TTC549 (cell line): ENCODE data around the gene ZSWIM9.

Experiments
- FAIRE-seq: peaks from 2 replicates; lab custom pipeline; 2012; peaks lifted over from hg19 to GRCh38; lab: Jason Lieb, UNC

ZSWIM9 gene

DNA sequence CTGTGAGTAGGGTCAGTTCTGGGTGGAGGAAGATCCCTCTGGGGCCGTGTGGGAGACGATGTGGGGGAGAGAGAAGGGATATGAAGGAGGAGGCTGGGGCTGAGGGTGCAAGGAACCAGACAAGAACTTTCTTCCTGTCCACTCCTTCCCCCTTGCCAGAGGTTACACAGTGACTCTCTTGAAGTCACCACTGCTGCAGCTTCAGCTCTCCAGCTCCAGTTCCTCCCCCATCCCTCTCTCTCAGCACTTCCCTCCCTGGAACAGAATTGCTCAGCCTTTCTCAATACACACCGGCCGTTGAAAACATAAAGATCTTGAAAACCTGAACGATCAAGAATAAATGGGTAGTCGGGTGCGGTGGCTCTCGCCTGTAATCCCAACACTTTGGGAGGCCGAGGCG lies 5.1 kb downstream of the ZSWIM9 start:
- no peak for FAIRE-seq

DNA sequence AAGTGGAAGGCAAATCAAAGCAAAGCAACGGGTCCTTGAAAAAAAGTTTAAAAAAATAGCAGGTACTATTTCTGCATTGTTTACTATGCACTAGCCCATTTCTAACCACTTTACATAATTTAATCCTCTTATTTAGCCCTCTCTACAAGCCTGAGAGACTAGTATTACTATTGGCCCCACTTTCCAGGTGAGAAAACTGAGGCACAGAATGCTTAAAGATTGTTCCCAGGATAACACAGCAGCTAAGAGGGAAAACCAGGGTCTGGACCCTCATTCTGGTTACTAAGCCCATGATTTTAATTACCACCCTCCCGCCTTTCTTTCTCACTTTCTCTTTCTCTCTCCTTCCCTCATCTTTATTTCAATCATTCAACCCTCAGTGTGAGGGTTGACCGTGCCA lies 5.7 kb downstream of the ZSWIM9 start:
- no peak for FAIRE-seq

DNA sequence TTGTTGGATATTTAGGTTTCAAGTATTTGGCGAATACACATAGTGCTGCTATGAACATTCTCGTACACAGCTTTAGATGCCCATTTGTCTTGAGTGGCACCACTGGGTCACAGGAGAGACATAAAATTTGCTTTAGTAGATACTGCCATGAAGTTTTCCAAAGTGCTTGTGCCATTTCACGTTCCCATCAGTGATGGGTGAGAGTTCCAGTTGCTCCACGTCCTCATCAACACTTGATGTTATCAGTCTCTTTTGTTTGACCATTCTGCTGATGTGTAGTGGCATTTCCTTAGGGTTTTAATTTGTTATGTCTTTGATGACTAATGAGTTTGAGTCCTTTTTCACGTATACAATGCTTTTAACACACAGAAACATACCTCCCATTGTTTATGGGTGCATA lies 11.0 kb downstream of the ZSWIM9 start:
- FAIRE-seq: no peak

DNA sequence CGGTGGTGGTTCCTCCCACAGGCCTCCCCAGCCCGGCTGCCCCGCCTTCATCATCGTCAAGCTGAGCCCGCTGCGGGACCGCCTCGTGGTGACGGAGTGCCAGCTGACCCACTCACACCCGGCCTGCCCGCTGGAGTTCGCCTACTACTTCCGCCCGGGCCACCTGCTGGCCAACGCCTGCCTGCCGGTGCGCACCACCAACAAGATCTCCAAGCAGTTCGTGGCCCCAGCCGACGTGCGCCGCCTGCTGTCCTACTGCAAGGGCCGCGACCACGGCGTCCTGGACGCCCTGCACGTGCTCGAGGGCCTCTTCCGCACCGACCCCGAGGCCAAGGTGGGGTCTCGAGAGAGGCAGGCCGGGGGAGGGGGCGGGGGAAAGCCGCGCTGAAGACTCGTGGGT lies 12.0 kb downstream of the ZSWIM9 start:
- no peak for FAIRE-seq

DNA sequence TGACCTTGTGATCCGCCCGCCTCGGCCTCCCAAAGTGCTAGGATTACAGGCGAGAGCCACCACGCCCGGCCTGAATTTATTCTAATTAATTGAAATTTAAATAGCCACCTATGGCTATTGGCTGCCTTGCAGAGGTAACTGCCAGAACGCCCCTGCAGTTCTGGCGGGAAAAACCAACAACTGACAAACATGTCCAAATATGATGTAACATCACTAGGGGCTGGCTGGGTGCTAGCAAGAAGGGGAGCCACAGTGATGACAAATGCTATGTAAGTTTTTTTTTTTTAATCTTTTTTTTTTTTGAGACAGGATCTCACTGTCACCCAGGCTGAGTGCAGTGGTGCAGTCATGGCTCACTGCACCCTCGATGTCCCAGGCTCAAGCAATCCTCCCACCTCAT lies 12.9 kb downstream of the ZSWIM9 start:
- no peak for FAIRE-seq

DNA sequence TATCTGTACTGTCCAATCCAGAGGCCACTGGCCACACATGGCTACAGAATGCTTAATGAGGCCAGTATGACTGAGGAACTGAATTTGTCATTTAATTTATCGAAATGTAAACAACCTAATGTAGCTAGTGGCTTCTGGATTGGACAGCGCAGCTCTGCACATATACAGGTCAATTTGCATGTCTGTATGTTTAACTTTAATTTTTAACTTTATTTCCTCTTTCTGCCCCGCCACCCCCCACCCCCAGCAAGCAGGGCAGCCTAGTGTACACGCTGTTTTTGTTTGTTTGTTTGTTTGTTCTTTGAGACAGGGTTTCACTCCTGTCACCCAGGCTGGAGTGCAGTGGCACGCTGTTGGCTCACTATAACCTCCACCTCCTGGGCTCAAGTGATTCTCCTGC lies 15.5 kb downstream of the ZSWIM9 start:
- no peak for FAIRE-seq

DNA sequence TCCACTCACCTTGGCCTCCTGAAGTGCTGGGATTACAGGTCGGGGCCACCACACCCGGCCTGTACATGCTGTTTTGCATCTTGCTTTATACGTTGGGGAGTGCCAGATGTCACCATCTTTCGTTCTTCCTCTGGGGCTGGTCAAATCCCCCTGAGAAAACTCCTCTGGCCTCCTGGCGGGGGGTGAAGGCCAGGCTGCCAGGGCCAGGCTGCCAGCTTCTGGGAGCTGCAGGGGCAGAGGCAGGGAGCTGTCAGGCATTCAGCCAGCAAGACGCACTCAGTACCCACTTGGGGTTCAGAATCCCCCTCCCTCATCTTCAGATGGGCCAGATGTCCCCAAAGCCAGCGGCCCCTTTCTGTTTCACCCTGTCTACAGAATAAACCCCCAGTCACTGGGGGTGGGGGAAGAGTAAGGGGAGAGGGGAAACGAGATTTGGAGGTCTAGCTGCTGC lies 16.1 kb downstream of the ZSWIM9 start:
- no peak for FAIRE-seq

DNA sequence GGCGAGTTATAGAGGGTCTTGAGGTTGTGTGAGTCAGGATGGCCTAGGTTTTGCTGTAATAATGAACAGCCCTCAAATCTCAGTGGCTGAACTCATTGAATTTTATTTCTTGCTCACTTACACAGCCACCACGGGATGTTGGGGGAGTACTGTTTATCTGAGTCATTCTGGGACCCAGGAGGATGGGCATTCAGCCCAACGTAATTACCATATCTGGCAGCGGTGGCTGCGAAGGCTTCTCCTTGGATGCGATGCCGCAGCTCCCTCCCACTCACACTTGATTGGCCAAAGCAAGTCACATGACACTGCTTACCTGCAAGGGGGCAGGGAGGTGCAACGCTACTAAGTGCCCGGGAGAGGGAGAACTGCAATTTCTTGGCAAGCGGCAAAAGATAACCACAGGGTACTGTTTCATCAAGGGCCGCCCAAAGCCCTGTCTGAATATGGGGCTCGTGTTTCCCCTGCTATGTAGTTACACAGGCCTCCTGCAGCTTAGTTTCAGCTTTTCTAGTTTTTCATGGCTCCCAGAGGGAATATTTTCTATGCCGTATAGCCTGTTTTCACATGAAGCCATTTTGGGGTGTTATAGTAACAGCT lies 19.9 kb downstream of the ZSWIM9 start:
- no peak for FAIRE-seq

DNA sequence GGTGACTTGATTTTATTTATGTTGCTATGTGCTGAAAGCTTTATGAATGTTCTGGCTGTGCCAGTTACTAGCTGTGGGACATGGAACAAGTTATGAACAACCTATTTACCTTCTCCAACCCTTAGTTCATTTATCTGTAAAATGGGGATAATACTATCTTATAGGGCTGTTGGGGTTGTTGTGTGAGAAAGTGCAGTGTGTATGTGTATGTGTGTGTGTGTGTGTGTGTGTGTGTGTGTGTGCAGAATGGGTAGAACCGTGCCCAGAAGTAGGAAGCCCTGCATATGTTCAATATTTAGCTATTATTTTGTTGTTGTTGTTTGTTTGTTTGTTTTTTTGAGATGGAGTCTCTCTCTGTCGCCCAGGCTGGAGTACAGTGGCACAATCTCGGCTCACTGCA lies 20.4 kb downstream of the ZSWIM9 start:
- no peak for FAIRE-seq

DNA sequence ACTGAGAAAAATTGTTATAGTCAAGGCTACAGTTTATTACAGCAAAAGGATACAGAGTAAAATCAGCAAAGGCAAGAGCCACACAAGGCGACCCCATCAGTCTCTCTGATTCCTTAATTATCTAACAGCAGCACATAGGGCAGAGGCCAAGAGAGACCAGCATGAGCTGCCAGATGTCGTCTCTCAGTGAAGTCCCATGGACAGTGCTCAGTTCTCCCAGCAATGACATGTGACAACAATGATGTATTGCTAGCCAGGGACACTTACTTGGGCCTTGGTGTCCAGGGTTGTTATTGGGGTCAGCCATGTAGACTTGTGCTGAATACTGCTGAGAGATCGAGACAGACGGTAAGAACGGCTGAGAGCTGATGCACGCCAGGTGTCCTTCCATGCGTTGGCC lies 22.3 kb downstream of the ZSWIM9 start:
- no peak for FAIRE-seq

DNA sequence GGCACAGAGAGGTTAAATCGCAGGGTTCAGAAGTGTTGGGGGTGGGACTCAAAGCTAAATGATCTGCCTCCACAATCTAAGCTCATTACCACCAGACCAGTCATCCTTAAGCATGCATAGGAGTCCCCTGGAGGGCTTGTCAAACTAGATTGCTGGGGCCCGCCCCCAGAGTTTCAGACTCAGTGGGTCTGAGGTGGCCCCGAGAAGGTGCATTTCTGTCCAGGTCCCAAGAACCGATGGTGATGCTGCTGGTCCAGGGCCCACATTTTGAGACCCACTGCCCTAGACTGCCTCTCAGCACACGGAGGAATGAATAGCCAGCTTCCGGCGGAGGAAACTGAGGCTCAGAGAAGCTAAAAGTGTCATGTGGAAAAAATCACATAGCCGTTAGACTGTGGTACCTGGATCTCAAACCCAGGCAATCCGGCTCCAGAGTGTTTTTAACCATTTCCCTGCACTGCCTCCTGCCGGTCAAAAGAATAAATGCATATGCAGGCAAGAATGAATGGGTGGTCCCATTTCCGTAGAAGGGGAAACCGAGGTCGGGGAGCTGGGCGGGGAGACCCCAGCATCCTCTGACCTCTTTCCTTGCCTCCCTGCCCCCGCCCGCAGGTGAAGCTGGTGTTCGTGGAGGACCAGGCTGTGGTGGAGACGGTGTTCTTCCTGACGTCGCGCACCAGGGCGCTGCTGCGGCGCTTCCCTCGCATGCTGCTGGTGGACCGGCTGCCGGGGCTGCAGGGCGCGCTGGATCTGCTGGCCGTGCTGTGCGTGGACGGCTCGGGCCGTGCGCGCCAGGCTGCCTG lies 23.8 kb downstream of the ZSWIM9 start:
- no peak for FAIRE-seq

DNA sequence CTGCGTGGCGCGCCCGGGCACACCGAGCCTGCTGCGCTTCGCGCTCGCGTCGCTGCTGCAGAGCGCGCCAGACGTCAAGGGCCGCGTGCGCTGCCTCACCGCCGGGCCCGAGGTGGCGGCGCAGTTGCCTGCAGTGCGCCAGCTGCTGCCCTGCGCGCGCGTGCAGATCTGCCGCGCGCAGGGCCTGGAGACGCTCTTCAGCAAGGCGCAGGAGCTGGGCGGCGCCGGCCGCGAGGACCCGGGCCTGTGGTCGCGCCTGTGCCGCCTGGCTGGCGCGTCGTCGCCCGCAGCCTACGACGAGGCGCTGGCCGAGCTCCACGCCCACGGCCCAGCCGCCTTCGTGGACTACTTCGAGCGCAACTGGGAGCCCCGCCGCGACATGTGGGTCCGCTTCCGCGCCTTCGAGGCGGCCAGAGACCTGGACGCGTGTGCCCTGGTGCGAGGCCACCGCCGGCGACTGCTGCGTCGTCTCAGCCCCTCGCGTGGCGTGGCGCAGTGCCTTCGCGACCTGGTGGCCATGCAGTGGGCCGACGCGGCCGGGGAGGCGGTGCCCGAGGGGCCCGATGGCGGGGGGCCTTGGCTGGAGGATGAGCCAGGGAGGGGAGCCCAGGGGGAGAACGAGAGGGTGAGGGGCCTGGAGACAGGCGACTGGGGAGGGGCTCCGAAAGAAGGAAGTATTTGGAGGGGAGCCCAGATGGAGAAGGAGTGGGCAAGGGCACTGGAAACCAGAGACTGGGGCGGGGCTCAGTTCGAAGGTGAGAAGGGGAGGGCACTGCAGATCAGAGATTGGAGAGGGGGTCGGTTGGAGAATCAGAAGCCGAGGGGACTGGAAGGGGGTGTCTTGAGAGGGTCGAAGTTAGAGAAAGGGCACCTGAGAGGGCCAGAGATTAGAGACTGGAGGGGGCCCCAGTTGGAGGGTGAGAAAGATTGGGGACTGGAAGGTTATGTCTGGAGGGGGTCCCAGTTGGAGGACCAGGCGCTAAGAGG lies 24.7 kb downstream of the ZSWIM9 start:
- no peak for FAIRE-seq

DNA sequence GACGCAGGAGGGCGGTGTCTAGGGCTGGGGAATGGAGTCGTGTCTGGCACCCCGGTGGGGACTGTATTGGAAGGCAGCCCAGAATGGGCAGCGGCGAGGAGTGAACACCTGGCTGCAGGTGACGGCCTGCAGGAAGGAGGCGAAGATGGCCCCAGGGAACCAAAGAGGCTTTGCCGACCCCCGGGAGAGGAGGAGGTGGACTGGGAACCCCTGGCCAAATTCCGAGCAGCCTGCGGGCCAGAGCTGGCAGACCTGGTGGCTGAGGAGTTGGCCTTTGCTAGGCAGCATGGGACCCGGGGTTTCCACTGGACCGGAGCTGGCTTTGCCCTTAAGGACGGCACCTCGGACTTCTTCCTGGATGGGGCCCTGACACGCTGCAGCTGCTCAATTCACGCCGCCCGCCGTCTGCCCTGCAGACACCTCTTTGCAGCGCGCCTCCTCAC lies 25.9 kb downstream of the ZSWIM9 start:
- no peak for FAIRE-seq

DNA sequence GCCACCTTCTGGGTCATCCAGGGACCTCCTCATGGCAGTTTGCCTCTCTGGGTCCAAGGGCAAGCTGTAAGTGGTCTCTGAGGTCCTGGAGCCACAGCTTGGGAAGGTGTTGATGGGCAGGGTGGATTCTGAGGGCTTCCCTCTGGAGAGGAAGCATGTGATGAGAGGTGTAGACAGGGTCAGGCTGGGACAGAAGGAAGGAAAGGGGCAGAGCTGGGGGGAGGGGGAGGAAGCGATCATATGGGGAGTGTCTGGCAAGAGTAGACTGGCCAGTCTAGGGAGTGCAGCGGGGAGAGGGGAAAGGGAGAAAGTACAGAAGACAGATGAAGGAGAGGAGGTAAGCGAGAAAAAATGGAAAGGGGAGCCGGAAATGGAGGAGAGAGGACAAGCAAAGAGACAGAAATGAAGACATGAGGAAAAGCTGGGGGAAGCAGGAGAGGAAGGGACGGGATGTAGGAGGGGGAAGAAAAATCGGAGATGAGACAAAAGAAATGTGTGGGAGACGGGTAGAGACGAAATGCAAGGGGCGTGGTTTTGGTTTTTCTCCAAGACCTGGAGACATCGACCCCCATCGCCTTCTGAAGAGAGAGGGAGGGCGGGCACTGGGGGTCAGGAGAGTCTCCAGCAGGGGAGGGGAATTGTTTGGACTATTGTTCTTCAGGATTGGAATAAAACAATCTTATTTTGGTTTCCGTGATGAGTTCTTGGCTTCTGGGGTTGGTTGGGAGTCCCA lies 26.6 kb downstream of the ZSWIM9 start:
- no peak for FAIRE-seq

DNA sequence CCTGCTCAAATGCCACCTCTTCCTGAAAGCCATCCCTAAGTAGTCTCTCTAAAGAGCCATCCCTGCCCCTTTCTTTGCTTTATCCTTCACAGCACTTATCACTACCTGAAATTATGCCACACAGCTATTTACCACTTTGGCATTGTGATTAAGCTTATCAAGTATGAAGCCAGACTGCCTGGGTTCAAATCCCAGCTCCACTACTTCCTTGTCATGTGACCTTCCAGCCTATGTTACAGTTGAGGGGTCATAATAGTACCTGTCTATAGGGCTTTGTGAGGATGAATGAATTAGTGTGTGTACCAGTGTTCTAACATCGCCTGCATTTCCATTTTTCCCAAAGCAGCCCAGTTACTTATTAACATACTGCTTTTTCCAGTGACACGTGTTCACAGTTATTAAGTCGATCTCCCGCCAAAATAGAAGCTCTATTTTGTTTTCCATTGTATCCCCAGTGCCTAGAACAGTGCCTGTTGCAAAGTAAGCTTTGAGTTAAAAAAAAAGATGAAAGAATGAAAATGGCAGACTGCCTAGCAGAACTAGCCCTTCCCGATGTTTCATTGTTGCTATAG lies 32.8 kb downstream of the ZSWIM9 start:
- no peak for FAIRE-seq

DNA sequence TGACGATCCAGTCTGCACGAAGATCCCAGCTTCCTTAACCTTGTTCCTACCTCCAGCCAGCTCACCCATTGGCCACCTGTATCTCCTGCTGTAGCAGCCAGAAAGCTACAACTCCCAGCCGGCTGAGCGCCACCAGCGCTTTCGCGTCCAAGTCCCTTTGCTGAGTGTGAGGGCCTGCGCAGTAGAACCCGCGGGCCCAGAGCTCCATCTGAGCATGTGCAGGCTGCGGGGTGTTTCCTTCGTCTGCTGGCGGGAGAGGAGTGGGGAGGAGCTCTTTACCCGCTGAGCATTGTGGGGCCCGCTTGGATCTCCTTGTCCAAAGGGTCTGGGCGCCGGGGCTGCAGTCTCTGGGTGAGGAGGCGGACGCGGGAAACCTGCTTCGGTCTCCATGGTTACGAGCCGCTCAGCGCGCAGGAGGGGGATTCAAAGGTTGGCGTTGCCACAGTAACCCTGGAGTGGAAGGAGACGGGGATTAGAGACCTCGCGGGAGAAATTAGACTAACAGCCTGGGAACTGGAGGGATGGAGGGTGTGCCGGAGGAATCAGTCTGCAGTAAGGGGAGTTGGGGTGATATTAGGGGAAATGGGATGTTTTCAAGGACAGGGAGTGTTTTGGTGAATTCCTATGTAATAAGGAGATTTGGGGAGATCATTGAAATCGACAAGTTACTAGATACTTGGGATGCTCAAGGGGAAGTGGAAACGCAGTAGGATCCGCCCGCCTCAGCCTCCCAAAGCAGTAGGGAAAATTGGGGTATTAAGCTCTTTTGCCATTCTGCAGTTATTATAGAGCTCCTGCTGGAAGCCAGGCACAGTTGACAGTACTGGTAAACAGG lies 33.5 kb downstream of the ZSWIM9 start:
- FAIRE-seq: peak; percentile 95

DNA sequence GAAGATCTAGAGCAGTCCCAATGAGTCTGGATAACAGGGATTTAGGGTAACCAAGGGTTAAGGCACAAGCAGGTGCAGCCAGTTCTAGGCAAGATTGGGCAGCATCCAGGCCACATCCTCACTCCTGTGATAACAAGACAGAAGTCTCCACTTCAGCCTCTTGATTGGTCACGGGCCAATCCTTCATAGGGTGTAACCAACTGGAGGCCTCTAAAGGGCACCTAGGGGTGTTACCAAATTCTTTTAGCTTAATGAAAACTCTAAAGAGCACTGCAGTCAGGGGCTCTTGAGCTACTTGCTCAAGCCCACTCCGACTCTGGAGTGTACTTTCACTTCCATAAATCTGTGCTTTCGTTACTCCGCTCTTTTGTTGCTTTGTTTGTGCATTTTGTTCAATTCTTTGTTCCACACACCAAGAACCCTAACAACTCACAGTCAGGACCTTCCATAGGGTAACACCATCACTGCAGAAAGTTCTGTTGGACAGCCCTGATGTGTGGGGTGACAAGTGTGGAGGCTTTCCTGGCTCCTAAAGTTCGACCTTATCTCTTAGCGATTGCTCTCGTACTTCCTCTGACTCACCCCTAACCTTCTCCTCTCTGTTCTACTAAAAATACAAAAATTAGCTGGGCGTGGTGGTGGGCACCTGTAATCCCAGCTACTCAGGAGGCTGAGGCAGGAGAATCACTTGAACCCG lies 36.1 kb downstream of the ZSWIM9 start:
- FAIRE-seq: no peak

DNA sequence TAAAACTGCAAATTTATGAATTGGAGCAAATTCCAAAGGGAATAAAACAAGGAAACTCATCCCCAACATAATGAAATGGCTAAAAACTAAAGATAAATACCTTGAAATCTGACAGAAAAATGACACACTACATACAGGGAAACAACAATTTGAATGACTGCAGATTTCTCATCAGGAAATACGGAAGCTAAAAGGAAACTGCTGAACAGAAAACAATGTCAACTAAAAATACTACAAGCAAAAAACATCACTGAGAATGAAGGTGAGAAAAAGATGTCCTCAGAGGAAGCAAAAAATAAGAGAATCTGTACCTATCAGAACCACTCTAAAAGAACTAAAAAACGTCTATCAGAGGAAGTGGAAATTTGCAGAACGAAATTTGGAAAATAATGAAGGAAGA lies 39.5 kb downstream of the ZSWIM9 start:
- FAIRE-seq: no peak

DNA sequence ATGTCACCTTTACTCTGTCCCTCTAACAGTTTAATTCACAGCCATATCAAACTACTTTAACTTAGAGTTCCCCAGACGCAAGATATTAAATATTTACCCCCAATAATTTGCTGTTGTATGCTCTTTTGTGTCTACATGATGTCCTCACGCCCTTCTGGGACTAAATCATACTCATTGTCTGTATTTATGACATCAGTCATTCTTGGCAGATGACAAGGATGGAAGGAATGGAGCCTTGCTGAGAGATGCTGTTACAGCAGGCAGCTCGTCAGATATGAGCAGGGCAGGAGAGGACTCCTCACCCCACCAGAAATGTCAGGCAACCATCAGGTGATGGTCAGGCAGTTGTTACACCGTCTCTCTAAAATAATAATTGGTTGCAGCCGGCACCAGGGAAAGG lies 43.5 kb downstream of the ZSWIM9 start:
- FAIRE-seq: no peak

DNA sequence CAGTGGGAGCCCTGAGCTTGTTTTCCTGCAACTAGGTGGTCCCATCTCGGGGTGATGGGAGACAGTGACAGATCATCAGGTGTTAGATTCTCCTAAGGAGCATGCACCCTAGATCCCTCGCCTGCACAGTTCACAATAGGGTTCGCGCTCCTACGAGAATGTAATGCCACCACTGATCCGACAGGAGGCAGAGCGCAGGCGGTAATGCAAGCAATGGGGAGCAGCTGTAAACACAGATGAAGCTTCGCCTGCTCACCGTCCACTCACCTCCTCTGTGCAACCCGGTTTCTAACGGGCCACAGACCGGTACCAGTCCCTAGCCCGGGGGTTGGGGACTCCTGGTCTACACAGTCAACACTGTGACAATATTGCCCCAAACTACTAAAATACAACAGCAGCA lies 46.5 kb downstream of the ZSWIM9 start:
- FAIRE-seq: no peak
